ENCODE data around the gene TBC1D17. TPM values are rescaled to one million over a fixed set of nuclear protein-coding genes. Genes with fewer than 3 reads are reported as not detected.

Gene TBC1D17
- total and polyA plus RNA-seq, 4 donors, result 11.3 to 27.9 (median 17.2) TPM

DNA sequence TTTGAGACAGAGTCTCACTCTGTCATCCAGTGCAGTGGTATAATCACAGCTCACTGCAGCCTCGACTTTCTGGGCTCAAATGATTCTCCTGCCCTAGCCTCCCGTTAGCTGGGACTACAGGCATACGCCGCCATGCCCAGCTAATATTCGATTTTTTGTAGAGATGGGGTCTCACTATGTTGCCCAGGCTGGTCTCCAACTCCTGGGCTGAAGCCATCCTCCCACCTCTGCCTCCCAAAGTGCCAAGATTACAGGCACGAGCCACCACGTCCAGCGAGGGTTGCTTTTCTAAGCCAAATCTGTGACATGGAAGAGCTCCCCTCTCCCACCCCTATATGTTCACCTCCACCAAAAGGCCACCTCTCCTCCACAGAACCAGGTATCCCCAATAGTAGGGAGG lies 40.6 kb downstream of the TBC1D17 start:
- 94% methylated on average over 8 of the region's 8 CpGs for WGBS
- Histone ChIP-seq H3K4me1 (ENCODE audit: control insufficient read depth in 4 of 4, insufficient read depth in 4 of 4, low read length in 3 of 4) (peaks cover 10 to 51% (median 27%) of the 10 kb centered on the region in 4 donors), H3K9me3 (ENCODE audit: control insufficient read depth in 4 of 4, low read length in 3 of 4) (no peaks in the 10 kb centered on the region), H3K36me3 (ENCODE audit: control insufficient read depth in 4 of 4, insufficient read depth in 3 of 4, low read depth in 1 of 4, low read length in 3 of 4) (peaks cover 0 to 5% (median 3%) of the 10 kb centered on the region in 4 donors), H3K9ac (ENCODE audit: low read depth in 1 of 2, low read length in 2 of 2) (no peak overlapping the region), H3K4me3 (ENCODE audit: low read depth in 1 of 3, low read length in 3 of 3) (no peak overlapping the region), H3K27ac (ENCODE audit: low read depth in 1 of 2, low read length in 2 of 2) (peak overlapping the region; percentile 91), H3K27me3 (ENCODE audit: control insufficient read depth in 4 of 4, insufficient read depth in 4 of 4, low read length in 3 of 4) (no peaks in the 10 kb centered on the region)
- no peak for DNase-seq (ENCODE audit: low spot score)
- TF ChIP-seq, protein P1, sequence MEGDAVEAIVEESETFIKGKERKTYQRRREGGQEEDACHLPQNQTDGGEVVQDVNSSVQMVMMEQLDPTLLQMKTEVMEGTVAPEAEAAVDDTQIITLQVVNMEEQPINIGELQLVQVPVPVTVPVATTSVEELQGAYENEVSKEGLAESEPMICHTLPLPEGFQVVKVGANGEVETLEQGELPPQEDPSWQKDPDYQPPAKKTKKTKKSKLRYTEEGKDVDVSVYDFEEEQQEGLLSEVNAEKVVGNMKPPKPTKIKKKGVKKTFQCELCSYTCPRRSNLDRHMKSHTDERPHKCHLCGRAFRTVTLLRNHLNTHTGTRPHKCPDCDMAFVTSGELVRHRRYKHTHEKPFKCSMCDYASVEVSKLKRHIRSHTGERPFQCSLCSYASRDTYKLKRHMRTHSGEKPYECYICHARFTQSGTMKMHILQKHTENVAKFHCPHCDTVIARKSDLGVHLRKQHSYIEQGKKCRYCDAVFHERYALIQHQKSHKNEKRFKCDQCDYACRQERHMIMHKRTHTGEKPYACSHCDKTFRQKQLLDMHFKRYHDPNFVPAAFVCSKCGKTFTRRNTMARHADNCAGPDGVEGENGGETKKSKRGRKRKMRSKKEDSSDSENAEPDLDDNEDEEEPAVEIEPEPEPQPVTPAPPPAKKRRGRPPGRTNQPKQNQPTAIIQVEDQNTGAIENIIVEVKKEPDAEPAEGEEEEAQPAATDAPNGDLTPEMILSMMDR (IDR thresholded peaks at IDR 0.05; ENCODE audit: low read depth, low read length, missing input control), result no peak
- TF ChIP-seq, protein P2, sequence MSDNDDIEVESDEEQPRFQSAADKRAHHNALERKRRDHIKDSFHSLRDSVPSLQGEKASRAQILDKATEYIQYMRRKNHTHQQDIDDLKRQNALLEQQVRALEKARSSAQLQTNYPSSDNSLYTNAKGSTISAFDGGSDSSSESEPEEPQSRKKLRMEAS (IDR thresholded peaks at IDR 0.05), result no peak
- TF ChIP-seq, protein P3, sequence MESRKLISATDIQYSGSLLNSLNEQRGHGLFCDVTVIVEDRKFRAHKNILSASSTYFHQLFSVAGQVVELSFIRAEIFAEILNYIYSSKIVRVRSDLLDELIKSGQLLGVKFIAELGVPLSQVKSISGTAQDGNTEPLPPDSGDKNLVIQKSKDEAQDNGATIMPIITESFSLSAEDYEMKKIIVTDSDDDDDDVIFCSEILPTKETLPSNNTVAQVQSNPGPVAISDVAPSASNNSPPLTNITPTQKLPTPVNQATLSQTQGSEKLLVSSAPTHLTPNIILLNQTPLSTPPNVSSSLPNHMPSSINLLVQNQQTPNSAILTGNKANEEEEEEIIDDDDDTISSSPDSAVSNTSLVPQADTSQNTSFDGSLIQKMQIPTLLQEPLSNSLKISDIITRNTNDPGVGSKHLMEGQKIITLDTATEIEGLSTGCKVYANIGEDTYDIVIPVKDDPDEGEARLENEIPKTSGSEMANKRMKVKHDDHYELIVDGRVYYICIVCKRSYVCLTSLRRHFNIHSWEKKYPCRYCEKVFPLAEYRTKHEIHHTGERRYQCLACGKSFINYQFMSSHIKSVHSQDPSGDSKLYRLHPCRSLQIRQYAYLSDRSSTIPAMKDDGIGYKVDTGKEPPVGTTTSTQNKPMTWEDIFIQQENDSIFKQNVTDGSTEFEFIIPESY (IDR thresholded peaks at IDR 0.05), result no peak
- TF ChIP-seq, protein P4, sequence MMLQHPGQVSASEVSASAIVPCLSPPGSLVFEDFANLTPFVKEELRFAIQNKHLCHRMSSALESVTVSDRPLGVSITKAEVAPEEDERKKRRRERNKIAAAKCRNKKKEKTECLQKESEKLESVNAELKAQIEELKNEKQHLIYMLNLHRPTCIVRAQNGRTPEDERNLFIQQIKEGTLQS (IDR thresholded peaks at IDR 0.05), result no peak
- TF ChIP-seq FOXA1 (IDR thresholded peaks at IDR 0.05) (no peak), HNF4A (conservative IDR thresholded peaks at IDR 0.05) (no peak), RAD21 (IDR thresholded peaks at IDR 0.05) (no peak), RXRA (IDR thresholded peaks at IDR 0.05) (no peak), FOXA2 (IDR thresholded peaks at IDR 0.05) (no peak), NR2F2 (IDR thresholded peaks at IDR 0.05) (no peak), GABPA (IDR thresholded peaks at IDR 0.05 in 1 of 2, conservative IDR thresholded peaks at IDR 0.05 in 1 of 2) (no peak), JUND (IDR thresholded peaks at IDR 0.05) (no peak), HNF4G (IDR thresholded peaks at IDR 0.05) (no peak), TAF1 (conservative IDR thresholded peaks at IDR 0.05) (no peak), SP1 (IDR thresholded peaks at IDR 0.05) (no peak), YY1 (IDR thresholded peaks at IDR 0.05) (no peak), EGR1 (IDR thresholded peaks at IDR 0.05; ENCODE audit: low read depth in 2 of 2) (no peak)
- TF ChIP-seq, protein P5, sequence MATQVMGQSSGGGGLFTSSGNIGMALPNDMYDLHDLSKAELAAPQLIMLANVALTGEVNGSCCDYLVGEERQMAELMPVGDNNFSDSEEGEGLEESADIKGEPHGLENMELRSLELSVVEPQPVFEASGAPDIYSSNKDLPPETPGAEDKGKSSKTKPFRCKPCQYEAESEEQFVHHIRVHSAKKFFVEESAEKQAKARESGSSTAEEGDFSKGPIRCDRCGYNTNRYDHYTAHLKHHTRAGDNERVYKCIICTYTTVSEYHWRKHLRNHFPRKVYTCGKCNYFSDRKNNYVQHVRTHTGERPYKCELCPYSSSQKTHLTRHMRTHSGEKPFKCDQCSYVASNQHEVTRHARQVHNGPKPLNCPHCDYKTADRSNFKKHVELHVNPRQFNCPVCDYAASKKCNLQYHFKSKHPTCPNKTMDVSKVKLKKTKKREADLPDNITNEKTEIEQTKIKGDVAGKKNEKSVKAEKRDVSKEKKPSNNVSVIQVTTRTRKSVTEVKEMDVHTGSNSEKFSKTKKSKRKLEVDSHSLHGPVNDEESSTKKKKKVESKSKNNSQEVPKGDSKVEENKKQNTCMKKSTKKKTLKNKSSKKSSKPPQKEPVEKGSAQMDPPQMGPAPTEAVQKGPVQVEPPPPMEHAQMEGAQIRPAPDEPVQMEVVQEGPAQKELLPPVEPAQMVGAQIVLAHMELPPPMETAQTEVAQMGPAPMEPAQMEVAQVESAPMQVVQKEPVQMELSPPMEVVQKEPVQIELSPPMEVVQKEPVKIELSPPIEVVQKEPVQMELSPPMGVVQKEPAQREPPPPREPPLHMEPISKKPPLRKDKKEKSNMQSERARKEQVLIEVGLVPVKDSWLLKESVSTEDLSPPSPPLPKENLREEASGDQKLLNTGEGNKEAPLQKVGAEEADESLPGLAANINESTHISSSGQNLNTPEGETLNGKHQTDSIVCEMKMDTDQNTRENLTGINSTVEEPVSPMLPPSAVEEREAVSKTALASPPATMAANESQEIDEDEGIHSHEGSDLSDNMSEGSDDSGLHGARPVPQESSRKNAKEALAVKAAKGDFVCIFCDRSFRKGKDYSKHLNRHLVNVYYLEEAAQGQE (IDR thresholded peaks at IDR 0.05), result no peak
